ENCODE data around the gene TP53. TPM values are rescaled to one million over a fixed set of nuclear protein-coding genes. Genes with fewer than 3 reads are reported as not detected.

TP53 gene
- total and polyA plus RNA-seq, 12 donors: 7.9 to 29.1 (median 12.6) TPM

DNA sequence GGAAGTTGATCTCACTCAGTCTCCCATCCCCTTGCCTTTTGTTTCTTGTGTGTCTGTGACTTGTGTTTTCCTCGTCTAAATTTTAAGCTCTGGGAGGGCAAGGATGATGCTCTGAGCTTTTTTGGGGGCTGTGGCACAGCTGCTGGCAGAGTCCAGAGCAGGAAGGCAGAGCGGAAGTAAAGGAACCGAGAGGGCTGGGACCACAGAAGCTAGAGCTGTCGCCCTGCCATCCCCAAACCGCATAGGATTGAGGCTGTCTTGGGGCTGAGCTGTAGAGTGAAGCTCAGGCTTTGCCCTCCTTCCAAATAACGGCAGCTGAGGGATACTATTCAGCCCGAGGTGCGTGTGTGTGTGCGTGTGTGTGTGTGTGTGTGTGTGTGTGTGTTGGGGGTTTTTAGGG lies 26.5 kb upstream of the TP53 start:
- intact Hi-C loops (cut with DNase I): no loop called here
- DNase-seq (no peak), ATAC-seq (no peak)
- Histone ChIP-seq H3K4me3 (no peak overlapping the region), H3K4me1 (peaks cover 3 to 31% (median 8%) of the 10 kb centered on the region in 9 donors), H3K27me3 (peaks cover 4 to 71% (median 52%) of the 10 kb centered on the region in 7 donors), H3K36me3 (no peaks in the 10 kb centered on the region), H3K27ac (no peak overlapping the region), H3K9me3 (no peaks in the 10 kb centered on the region)
- 41 to 45% methylated on average over 9 of the region's 9 CpGs for WGBS, 2 donors
- TF ChIP-seq, protein P1, sequence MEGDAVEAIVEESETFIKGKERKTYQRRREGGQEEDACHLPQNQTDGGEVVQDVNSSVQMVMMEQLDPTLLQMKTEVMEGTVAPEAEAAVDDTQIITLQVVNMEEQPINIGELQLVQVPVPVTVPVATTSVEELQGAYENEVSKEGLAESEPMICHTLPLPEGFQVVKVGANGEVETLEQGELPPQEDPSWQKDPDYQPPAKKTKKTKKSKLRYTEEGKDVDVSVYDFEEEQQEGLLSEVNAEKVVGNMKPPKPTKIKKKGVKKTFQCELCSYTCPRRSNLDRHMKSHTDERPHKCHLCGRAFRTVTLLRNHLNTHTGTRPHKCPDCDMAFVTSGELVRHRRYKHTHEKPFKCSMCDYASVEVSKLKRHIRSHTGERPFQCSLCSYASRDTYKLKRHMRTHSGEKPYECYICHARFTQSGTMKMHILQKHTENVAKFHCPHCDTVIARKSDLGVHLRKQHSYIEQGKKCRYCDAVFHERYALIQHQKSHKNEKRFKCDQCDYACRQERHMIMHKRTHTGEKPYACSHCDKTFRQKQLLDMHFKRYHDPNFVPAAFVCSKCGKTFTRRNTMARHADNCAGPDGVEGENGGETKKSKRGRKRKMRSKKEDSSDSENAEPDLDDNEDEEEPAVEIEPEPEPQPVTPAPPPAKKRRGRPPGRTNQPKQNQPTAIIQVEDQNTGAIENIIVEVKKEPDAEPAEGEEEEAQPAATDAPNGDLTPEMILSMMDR (IDR thresholded peaks at IDR 0.05): no peak

DNA sequence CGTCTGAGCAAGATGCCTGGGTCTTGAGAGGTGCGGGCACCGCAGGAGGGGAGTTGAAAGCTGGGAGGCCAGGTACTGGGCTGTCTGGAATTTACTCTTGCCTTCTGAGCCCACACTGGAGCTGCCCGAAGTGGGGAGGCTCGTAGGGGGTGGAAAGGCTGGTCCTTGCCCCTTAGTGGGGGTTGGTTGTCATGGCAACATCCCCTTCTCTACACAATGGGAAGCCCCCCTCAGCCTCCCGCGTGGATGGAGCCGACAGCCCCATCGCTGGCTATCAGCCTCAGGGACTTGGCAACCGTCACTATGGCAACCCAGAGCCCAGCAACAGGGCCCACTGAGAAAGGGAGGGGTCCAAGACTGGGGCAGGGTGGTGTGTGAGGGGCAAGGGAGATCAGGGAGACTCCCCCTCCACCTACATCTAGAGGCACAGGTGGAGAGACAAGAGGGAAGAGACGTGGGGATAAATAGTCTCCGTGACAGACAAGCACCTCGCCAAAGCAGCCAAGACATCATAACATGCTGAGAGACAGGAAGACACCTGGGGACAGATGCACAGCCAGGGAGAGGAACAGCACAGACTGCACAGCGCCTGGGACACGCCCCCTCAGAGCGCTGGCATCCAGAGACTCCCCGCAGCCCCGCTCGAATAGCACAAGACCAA lies 25.0 kb upstream of the TP53 start:
- DNase-seq: no peak
- intact Hi-C loops (cut with DNase I): no loop called here
- 20% methylated on average over 19 of the region's 19 CpGs for WGBS, 2 donors
- ATAC-seq: no peak
- Histone ChIP-seq H3K4me1 (peaks cover 3 to 21% (median 6%) of the 10 kb centered on the region in 9 donors), H3K36me3 (no peaks in the 10 kb centered on the region), H3K4me3 (no peak overlapping the region), H3K9me3 (no peaks in the 10 kb centered on the region), H3K27ac (no peak overlapping the region), H3K27me3 (peaks cover 4 to 60% (median 52%) of the 10 kb centered on the region in 7 donors)
- TF ChIP-seq, protein P1 (IDR thresholded peaks at IDR 0.05): no peak

DNA sequence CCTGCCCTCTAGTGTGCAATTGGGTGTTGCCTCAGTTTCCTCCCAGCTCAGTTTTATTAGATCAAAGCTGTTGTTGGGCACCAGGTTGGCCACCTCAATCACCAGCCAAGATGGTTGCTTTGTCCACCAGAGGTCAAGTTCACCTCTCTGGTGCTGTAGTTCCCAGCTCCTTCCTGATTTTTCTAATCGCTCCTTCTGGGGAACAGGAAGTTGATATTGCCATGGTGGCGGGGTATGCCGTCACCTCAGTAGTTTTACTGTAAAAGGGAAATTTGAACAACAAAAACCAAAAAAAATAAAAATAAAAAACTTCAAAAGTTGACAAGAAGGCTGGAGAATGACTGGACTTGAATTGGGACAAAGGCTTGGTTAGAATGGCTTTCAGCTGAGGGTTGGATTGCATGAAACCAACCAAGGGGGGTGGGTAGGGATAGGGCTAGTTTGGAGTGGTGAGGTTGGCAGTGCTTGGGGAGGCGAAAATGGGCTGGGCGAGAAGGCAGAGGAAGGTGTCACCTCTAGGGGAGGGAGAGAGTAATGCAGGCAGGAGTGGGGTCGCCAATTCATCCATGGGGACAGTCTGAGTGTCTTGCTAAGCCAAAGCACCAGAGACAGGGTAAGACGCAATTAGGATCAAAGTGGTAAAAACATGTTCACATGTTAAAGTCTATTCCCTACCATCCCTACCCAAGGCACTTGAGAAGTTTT lies 23.9 kb upstream of the TP53 start:
- no peak for ATAC-seq
- WGBS, 2 donors: 85 to 94% methylated on average over 7 of the region's 7 CpGs
- Histone ChIP-seq H3K9me3 (no peaks in the 10 kb centered on the region), H3K27me3 (peaks cover 4 to 67% (median 59%) of the 10 kb centered on the region in 7 donors), H3K36me3 (no peaks in the 10 kb centered on the region), H3K4me1 (peaks cover 0 to 10% (median 0%) of the 10 kb centered on the region in 9 donors), H3K27ac (no peak overlapping the region), H3K4me3 (no peak overlapping the region)
- intact Hi-C loops (cut with DNase I): no loop called here
- DNase-seq: no peak
- TF ChIP-seq, protein P1 (IDR thresholded peaks at IDR 0.05): no peak

DNA sequence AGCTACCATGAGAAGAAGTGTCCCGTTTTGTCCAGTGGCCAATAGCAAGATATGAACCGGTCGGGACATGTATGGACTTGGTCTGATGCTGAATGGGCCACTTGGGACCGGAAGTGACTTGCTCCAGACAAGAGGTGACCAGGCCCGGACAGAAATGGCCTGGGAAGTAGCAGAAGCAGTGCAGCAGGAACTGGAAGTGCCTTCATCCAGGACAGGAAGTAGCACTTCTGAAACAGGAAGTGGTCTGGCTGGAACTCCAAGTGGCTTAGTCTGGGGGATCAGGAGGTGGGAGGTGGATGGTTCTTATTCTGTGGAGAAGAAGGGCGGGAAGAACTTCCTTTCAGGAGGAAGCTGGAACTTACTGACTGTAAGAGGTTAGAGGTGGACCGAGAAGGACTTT lies 23.0 kb upstream of the TP53 start:
- Histone ChIP-seq H3K4me3 (no peak overlapping the region), H3K9me3 (no peaks in the 10 kb centered on the region), H3K4me1 (peaks cover 0 to 11% (median 6%) of the 10 kb centered on the region in 9 donors), H3K27ac (no peak overlapping the region), H3K27me3 (peaks cover 5 to 73% (median 58%) of the 10 kb centered on the region in 7 donors), H3K36me3 (no peaks in the 10 kb centered on the region)
- WGBS, 2 donors: 54 to 61% methylated on average over 7 of the region's 7 CpGs
- no peak for ATAC-seq
- no peak for DNase-seq
- TF ChIP-seq, protein P1 (IDR thresholded peaks at IDR 0.05): no peak
- intact Hi-C loops (cut with DNase I): no loop called here
